Lower leg skin (tissue), 4 donors: ENCODE data around the gene DNAAF8. TPM values are rescaled to one million over a fixed set of nuclear protein-coding genes. Genes with fewer than 3 reads are reported as not detected.

ENCODE experiments used
- DNase-seq, 2 donors: peaks; one replicate each; pipeline ENCODE4 v3.0.0-alpha.2; 2019; ENCODE audit warnings: low spot score in 2 of 2
- H3K4me3 ChIP-seq: fragments of 200-600 bp; sonication (generic); 2 replicates; pipeline ENCODE4 v1.5.1; 2017; ENCODE audit warnings: mild to moderate bottlenecking, low read depth; ENCODE audit not compliant: poor library complexity, severe bottlenecking
- POLR2A ChIP-seq, 2 donors: fragments of 450-650 bp; IDR thresholded peaks; one replicate each; pipeline ENCODE4 v1.6.1; 2016 to 2017; ENCODE audit warnings: antibody characterized with exemption in 2 of 2, mild to moderate bottlenecking in 1 of 2, moderate library complexity in 1 of 2
- WGBS, 2 donors: methylation state at CpG; one replicate each; pipeline ENCODE4 v1.1.5; 2018; 5-methylcytosine and 5-hydroxymethylcytosine counted together
- intact Hi-C: fragments of 100-400 bp; cut with DNase I; formaldehyde crosslinking; loops from one replicate; pipeline ENCODE4 v1.15.0; 2023; ENCODE audit warnings: low total_unique reads
- total RNA-seq, 4 donors: library from RNA; depleted of rRNA; stranded (reverse); fragments of >200 nt; gene quantifications; one replicate each; pipeline ENCODE4 v1.1.0, GENCODE V29; 2016
- TF ChIP-seq, protein P1 (sequence below), 3 donors: fragments of 450-650 bp; IDR thresholded peaks; one replicate each; pipeline ENCODE4 v1.5.1; 2016; ENCODE audit warnings: antibody characterized with exemption in 3 of 3, mild to moderate bottlenecking in 3 of 3, moderate library complexity in 2 of 3

DNAAF8 gene
- total RNA-seq, 4 donors from 2014 or later: 0.16 to 1.4 TPM; not detected in 2

GRCh38 chr16:4702466-4702808 lies 31.9 kb upstream of the DNAAF8 start:
- WGBS, 2 donors: 82 to 84% methylated on average over 7 of the region's 7 CpGs
- no peak overlapping the region for H3K4me3 ChIP-seq
- no peak for DNase-seq
- intact Hi-C loops: no loop called here
- TF ChIP-seq, protein P1, sequence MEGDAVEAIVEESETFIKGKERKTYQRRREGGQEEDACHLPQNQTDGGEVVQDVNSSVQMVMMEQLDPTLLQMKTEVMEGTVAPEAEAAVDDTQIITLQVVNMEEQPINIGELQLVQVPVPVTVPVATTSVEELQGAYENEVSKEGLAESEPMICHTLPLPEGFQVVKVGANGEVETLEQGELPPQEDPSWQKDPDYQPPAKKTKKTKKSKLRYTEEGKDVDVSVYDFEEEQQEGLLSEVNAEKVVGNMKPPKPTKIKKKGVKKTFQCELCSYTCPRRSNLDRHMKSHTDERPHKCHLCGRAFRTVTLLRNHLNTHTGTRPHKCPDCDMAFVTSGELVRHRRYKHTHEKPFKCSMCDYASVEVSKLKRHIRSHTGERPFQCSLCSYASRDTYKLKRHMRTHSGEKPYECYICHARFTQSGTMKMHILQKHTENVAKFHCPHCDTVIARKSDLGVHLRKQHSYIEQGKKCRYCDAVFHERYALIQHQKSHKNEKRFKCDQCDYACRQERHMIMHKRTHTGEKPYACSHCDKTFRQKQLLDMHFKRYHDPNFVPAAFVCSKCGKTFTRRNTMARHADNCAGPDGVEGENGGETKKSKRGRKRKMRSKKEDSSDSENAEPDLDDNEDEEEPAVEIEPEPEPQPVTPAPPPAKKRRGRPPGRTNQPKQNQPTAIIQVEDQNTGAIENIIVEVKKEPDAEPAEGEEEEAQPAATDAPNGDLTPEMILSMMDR (IDR thresholded peaks at IDR 0.05): no peak
- no peak for TF ChIP-seq POLR2A (IDR thresholded peaks at IDR 0.05)

GRCh38 chr16:4703906-4704305 lies 30.4 kb upstream of the DNAAF8 start:
- TF ChIP-seq POLR2A (IDR thresholded peaks at IDR 0.05): no peak
- TF ChIP-seq, protein P1 (IDR thresholded peaks at IDR 0.05): no peak
- DNase-seq: no peak
- H3K4me3 ChIP-seq: no peak overlapping the region
- 81 to 84% methylated on average over 7 of the region's 7 CpGs for WGBS, 2 donors
- intact Hi-C loops: no loop called here

DNA sequence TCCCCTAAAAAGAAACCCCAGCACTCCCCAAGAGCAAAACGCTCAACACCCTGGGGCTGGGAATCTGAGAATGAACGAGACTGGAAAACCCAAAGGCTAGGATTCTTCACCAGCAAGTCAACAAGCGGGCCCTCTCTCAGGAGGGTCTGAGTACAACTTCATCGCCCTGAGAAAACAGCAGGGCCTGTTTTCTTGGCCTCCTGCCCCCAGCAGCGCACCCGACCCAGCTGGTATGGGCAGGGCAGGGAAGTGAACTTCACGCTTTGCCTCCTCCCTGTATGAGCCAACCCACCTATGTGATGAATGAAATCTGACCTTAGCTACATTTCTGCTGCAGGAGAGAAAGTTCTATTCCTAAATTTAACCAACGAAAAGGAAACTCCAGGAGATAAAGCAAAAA lies 29.8 kb upstream of the DNAAF8 start:
- no peak overlapping the region for H3K4me3 ChIP-seq
- intact Hi-C loops: no loop called here
- TF ChIP-seq POLR2A (IDR thresholded peaks at IDR 0.05): no peak
- TF ChIP-seq, protein P1 (IDR thresholded peaks at IDR 0.05): no peak
- 78 to 89% methylated on average over 8 of the region's 8 CpGs for WGBS, 2 donors
- DNase-seq: no peak

GRCh38 chr16:4704913-4705312 lies 29.4 kb upstream of the DNAAF8 start:
- TF ChIP-seq, protein P1 (IDR thresholded peaks at IDR 0.05): no peak
- no peak for TF ChIP-seq POLR2A (IDR thresholded peaks at IDR 0.05)
- WGBS, 2 donors: 92 to 94% methylated on average over 14 of the region's 14 CpGs
- no peak for DNase-seq
- intact Hi-C loops: no loop called here
- H3K4me3 ChIP-seq: no peak overlapping the region

DNA sequence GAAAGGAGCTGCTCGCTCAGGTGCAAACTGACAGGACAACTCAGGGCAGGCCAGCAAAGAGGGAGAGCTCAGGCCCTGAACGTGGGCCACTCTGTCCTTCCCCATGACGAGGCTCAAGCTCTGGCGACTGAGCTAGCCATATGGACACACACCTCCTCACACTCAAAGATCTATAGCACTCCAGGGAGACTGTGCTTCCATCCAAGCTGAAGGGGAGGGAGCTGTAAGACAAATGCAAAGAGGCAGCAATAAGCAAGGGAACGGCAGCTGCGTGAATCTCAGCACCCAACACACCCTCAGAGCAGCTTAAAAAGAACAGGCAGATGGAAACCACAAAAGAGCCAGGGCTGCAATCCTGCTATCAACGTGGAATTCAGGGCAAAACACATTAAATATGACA lies 27.5 kb upstream of the DNAAF8 start:
- TF ChIP-seq, protein P1 (IDR thresholded peaks at IDR 0.05): no peak
- TF ChIP-seq POLR2A (IDR thresholded peaks at IDR 0.05): no peak
- WGBS, 2 donors: 82 to 86% methylated on average over 7 of the region's 7 CpGs
- no peak for DNase-seq
- intact Hi-C loops: no loop called here
- no peak overlapping the region for H3K4me3 ChIP-seq

GRCh38 chr16:4709481-4709880 lies 24.9 kb upstream of the DNAAF8 start:
- intact Hi-C loops: no loop called here
- TF ChIP-seq, protein P1 (IDR thresholded peaks at IDR 0.05): no peak
- no peak for TF ChIP-seq POLR2A (IDR thresholded peaks at IDR 0.05)
- no peak overlapping the region for H3K4me3 ChIP-seq
- WGBS, 2 donors: 95 to 97% methylated on average over 4 of the region's 4 CpGs
- DNase-seq: no peak
